Esophagus squamous epithelium (tissue), 4 donors: Measurements from ENCODE around the gene BFSP1.

Experiments
- POLR2A ChIP-seq, 4 donors: fragments of 450-650 bp; IDR thresholded peaks; one replicate each; pipeline ENCODE4 v1.6.1; 2017; ENCODE audit warnings: antibody characterized with exemption in 4 of 4, mild to moderate bottlenecking in 4 of 4, moderate library complexity in 3 of 4
- TF ChIP-seq, protein P1 (sequence below), 6 experiments: fragments of 450-650 bp in 4 of 6; fragments of 200-600 bp in 2 of 6; sonication (generic) in 2 of 6; IDR thresholded peaks; one replicate each; pipeline ENCODE4 v1.5.1; 2016 to 2019; ENCODE audit warnings: antibody characterized with exemption in 6 of 6, mild to moderate bottlenecking in 4 of 6, moderate library complexity in 4 of 6

DNA sequence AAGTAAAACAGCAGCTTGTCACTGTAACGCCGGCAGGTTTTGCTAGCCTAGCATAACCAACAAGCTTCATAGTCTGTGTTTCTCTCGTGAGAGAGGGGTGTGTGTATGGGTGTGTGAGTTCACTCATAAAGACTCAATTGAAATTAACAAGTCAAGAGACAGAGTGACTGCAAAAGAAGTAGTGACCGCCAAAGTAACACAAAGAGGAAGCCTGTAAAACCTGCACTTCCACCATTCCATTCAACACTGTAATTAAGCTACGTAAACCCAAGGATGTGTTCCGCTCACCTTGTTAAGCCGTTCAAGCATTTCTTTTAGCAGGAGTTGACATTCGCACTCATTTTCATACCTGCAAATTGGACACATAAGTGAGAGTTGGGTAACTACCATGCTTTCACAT is 6.6 kb downstream of the BFSP1 start:
- TF ChIP-seq, protein P1, sequence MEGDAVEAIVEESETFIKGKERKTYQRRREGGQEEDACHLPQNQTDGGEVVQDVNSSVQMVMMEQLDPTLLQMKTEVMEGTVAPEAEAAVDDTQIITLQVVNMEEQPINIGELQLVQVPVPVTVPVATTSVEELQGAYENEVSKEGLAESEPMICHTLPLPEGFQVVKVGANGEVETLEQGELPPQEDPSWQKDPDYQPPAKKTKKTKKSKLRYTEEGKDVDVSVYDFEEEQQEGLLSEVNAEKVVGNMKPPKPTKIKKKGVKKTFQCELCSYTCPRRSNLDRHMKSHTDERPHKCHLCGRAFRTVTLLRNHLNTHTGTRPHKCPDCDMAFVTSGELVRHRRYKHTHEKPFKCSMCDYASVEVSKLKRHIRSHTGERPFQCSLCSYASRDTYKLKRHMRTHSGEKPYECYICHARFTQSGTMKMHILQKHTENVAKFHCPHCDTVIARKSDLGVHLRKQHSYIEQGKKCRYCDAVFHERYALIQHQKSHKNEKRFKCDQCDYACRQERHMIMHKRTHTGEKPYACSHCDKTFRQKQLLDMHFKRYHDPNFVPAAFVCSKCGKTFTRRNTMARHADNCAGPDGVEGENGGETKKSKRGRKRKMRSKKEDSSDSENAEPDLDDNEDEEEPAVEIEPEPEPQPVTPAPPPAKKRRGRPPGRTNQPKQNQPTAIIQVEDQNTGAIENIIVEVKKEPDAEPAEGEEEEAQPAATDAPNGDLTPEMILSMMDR (IDR thresholded peaks at IDR 0.05) = no peak
- no peak for TF ChIP-seq POLR2A (IDR thresholded peaks at IDR 0.05)
